GM21360 (cell line): Measurements from ENCODE around the gene TBC1D21.

Source experiments
- ATAC-seq: cut with Tn5 transposase; IDR thresholded peaks from one replicate; pipeline ENCODE4 v1.9.1; 2021; ENCODE audit warnings: mild to moderate bottlenecking, moderate library complexity; ENCODE audit not compliant: unreplicated experiment

TBC1D21 gene

DNA sequence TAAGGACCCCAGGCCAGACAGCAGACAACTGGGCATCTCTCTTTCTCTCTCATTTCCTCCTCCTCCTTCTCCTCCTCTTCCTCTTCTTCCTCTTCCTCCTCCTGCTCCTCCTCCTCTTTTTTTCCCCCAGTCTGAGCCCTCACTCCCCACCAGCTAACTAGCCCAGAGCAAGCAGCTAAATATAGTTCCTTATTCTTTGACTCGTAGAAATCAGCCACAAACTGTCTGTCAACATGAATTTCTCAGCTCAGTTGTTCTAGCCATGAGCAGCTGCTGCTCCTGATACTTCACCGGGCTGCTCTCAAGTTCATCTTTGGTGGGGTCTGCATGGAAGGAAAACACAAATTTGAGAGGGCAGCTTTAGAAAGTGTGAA lies 33.7 kb downstream of the TBC1D21 start:
- ATAC-seq: no peak

- peak; percentile 67 for ATAC-seq
Measured at GRCh38 chr15:73908030-73908821, 34.9 kb downstream of the TBC1D21 start.

DNA sequence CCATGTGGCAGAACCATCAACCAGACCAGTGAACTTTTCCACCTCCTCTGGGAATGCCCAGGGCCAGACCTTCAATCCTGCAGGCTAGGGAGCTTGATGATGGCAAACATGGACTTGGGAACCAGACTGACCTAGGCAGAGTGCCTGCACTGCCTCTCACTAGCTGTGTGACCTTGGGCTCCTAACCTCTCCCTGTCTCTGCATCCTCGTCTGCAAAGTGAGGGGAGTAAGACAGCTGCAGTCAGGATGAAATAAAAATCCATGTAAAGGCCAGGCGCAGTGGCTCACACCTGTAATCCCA lies 35.4 kb downstream of the TBC1D21 start:
- ATAC-seq: no peak

DNA sequence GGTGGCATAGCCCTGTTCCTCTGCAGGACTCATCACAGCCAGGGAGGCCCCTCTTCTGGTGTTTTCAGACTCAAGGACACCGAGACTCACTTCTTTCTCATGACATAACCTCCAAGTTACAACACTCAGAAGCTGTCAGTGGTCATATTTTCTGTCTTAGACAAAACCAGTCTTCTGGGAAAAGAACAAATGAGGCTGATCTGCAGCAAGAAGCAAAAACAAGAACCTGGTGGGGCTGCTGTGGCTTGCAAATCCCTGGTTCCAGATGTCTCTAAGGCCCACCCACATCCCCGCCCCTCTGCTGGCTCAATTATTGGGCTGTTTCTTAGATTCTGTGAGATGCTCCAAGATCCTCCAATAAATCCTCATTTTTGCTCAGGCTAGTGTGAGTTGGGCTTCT lies 36.3 kb downstream of the TBC1D21 start:
- no peak for ATAC-seq

GRCh38 chr15:73910522-73911303 lies 37.3 kb downstream of the TBC1D21 start:
- no peak for ATAC-seq

- ATAC-seq: no peak
Measured at GRCh38 chr15:73912030-73912596, 38.7 kb downstream of the TBC1D21 start.

DNA sequence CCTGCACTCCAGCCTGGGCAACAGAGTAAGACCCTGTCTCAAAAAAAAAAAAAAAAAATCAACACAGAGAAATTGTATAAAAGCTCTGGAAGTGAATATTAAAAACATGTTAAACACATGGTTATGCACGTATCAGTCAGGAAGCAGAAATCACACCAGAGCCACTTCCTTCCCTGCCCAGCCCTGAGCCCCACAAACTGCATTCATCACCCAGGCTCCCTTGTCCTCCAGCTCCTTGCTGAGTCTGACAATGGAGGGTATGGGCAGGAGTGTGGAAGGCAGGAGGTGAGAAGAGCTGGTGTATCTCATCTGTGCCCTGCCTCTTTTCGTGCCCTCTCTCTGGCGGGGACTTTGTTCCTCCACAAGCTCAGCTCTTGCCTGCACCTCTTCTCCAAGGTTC lies 40.8 kb downstream of the TBC1D21 start:
- ATAC-seq: no peak

GRCh38 chr15:73915082-73915481 lies 41.7 kb downstream of the TBC1D21 start:
- ATAC-seq: no peak

DNA sequence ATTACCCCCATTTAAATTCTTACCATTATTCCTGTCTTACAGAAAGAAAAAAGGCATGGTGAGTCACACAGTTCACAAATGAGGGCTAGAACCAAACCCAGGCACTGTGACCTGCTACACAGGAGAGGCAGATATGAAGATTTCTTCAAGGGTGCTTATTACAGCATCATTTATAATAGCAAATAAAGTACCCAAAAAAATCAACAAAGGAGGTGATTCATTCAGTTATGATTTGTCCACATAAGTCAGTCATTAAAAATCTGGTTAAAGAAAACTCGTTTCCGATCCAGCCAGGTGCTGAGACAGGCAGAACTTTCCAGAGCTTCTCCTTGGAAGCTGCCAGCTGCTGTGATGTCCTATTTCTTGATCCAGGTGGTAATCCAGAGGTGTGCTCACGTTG lies 45.4 kb downstream of the TBC1D21 start:
- no peak for ATAC-seq

DNA sequence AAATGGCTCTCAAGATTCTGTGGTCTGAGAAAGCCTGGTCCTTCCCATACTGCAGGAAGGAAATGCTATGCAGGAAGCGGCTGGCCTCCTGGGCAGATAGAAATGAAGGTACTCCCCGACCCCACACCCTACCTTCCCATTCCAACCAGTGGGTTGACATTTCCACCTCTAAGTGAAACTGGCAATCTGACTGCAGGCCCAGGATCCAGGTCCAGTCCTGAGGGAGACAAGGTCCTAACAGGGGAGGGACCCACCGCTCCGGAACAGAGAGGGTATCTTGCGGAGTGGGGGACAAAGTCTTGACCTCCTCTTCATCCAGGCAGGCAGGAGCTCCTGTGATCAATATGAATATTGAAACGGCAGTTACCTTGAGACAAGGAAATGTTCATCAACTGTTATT lies 46.3 kb downstream of the TBC1D21 start:
- no peak for ATAC-seq

GRCh38 chr15:73921254-73921925 lies 48.0 kb downstream of the TBC1D21 start:
- ATAC-seq: no peak

GRCh38 chr15:73922186-73923151 lies 49.1 kb downstream of the TBC1D21 start:
- ATAC-seq: no peak

GRCh38 chr15:73923156-73923487 lies 49.8 kb downstream of the TBC1D21 start:
- ATAC-seq: no peak

DNA sequence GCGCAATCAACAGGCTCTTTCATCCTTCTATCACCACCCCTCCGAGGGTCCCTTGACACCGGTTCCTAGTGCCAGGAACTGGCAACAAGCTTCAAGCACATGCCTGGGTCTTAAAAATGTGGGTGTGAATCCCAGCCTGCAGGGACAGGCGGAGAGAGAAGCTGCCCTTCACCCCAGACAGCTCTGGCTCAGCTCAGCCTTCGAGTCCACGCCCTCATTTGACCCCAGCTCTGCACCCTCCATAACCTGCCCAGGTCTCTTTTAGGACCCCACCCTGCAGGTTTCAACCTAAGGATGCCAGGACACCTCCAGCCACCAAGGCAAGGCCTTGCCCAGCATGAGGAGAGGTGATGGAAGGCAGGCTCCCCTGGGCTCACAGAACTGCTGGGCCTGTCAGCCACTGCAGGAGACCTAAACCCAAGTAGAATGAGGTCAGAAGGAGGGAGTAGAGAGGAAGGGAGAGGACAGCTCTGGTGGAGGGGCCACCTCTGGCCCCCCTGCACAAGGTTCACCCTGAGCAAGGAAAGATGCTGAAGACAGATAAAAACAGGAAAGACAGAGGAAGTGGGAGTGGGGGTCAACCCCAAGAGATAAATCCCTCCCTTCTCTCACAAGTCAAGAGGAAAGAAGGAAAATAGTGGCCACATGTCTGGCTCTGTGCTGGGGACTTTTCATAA lies 50.3 kb downstream of the TBC1D21 start:
- ATAC-seq: no peak

GRCh38 chr15:73924171-73924921 lies 51.0 kb downstream of the TBC1D21 start:
- no peak for ATAC-seq

- ATAC-seq: no peak
Measured at GRCh38 chr15:73925848-73926218, 52.5 kb downstream of the TBC1D21 start.

DNA sequence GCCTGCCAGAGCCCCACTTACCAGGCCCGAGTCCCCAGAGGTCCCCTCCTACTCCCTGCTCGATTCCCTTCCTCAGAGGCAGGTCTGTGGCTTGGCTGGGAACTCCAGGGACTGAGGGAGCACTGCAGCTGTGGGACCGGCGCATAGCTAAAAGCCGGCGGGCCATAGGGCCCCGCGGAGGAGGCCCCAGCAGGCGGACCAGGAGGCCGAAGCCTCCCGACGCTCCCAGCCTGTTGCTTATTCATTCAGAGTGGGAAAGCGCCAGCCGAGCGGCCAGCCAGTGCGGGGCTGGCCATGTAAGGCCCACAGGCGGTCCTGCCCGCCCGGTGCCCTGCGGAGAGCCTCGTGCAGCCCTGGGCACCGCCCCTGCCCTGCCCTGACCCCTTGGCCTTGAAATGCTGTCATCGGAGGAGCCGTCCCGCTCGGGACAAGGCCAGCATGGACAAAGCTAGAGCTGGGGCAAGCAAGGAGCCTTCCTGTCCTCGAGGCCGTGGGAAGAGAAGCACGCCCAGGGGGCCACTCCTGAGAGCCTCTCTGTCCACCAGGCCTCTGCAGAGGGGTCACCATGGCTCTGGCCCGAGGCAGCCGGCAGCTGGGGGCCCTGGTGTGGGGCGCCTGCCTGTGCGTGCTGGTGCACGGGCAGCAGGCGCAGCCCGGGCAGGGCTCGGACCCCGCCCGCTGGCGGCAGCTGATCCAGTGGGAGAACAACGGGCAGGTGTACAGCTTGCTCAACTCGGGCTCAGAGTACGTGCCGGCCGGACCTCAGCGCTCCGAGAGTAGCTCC lies 53.0 kb downstream of the TBC1D21 start, which contains the start of gene LOXL1:
Gene LOXL1, plus strand, starts transcription at position 244 of the 784 bp plus-strand sequence. Its CDS starts 322 bp downstream, at position 566.
- ATAC-seq: no peak

GRCh38 chr15:73927003-73927475 lies 53.7 kb downstream of the TBC1D21 start:
- ATAC-seq: no peak
